ENCODE data around the gene CGN. TPM values are rescaled to one million over a fixed set of nuclear protein-coding genes. Genes with fewer than 3 reads are reported as not detected.

CGN gene
- total RNA-seq, 1 experiment from 2014 or later = 147 TPM

DNA sequence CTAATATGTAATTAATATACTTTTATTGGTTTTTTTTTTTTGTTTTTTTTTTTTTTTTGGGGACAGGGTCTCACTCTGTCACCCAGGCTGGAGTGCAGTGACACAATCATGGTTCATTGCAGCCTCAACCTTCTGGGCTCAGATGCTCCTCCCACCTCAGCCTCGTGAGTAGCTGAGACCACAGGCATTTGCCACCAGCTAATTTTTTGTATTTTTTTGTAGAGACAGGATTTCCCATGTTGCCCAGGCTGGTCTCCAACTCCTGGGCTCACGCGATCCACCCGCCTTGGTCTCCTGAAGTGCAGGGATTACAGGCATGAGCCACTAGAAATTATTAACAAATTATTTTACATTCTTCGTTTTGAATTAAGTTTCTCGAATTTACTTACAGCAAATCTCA is 35.1 kb upstream of the CGN start:
- Histone ChIP-seq H3K9me3 (no peaks in the 10 kb centered on the region), H3K4me1 (peaks cover 14% of the 10 kb centered on the region), H3K4me3 (ENCODE audit: low read depth, low read length) (no peak overlapping the region), H3K27me3 (replicated peaks; ENCODE audit: control insufficient read depth, insufficient read depth, low read length) (no peaks in the 10 kb centered on the region), H3K36me3 (ENCODE audit: control insufficient read depth, insufficient read depth, low read length) (no peaks in the 10 kb centered on the region)
- ChIA-PET CTCF (no interaction called here), POLR2A (interaction anchor here (1.5 kb wide), 1 partner anchor 35 kb away, joined by 9 read pairs; the partner anchor contains the start of gene CGN)
- H3K9me3 Mint-ChIP-seq (ENCODE audit: unreplicated experiment) = no peaks in the 10 kb centered on the region
- intact Hi-C loops (cut with micrococcal nuclease; ENCODE audit: unreplicated experiment) = no loop called here
- BruUV-seq (replicated peaks) = no TSS peak
- peaks cover 8% of the 10 kb centered on the region for H3K36me3 Mint-ChIP-seq (ENCODE audit: insufficient read depth, unreplicated experiment)
- no peak overlapping the region for H3K27ac Mint-ChIP-seq (ENCODE audit: unreplicated experiment)
- peaks cover 18% of the 10 kb centered on the region for H3K4me1 Mint-ChIP-seq (ENCODE audit: low read depth, unreplicated experiment)
- TF ChIP-seq, protein P1, sequence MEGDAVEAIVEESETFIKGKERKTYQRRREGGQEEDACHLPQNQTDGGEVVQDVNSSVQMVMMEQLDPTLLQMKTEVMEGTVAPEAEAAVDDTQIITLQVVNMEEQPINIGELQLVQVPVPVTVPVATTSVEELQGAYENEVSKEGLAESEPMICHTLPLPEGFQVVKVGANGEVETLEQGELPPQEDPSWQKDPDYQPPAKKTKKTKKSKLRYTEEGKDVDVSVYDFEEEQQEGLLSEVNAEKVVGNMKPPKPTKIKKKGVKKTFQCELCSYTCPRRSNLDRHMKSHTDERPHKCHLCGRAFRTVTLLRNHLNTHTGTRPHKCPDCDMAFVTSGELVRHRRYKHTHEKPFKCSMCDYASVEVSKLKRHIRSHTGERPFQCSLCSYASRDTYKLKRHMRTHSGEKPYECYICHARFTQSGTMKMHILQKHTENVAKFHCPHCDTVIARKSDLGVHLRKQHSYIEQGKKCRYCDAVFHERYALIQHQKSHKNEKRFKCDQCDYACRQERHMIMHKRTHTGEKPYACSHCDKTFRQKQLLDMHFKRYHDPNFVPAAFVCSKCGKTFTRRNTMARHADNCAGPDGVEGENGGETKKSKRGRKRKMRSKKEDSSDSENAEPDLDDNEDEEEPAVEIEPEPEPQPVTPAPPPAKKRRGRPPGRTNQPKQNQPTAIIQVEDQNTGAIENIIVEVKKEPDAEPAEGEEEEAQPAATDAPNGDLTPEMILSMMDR (IDR thresholded peaks at IDR 0.05; ENCODE audit: insufficient read depth in 1 of 2, low read depth in 1 of 2, low read length in 1 of 2, severe bottlenecking in 1 of 2, unreplicated experiment in 1 of 2) = no peak
- no peak overlapping the region for H3K4me3 Mint-ChIP-seq (ENCODE audit: unreplicated experiment)
- no peaks in the 10 kb centered on the region for H3K27me3 Mint-ChIP-seq (ENCODE audit: insufficient read depth, unreplicated experiment)
- DNase-seq = no peak

DNA sequence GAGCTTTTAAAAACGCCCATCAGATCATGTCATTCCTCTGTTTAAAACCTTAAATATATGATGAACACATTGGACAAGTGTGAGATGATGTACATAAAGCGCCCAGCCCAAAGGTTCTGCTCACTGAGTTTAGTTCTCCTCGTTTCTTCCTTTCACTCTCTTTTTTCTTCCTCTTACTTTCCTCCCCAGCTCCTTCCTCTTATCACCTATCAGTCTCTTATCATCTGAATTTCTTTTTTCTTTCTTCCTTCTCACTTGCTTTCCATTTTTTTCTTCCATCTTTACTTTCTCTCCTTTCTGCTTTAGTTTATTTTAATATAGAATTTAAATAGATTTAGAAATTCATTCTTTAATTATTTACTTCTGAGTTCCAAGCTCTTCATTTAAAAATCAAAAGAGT is 34.1 kb upstream of the CGN start:
- Mint-ChIP-seq H3K36me3 (ENCODE audit: insufficient read depth, unreplicated experiment) (peaks cover 8% of the 10 kb centered on the region), H3K4me1 (ENCODE audit: low read depth, unreplicated experiment) (peaks cover 18% of the 10 kb centered on the region), H3K4me3 (ENCODE audit: unreplicated experiment) (no peak overlapping the region), H3K27ac (ENCODE audit: unreplicated experiment) (no peak overlapping the region), H3K9me3 (ENCODE audit: unreplicated experiment) (no peaks in the 10 kb centered on the region), H3K27me3 (ENCODE audit: insufficient read depth, unreplicated experiment) (no peaks in the 10 kb centered on the region)
- CTCF ChIA-PET = no interaction called here
- Histone ChIP-seq H3K27me3 (replicated peaks; ENCODE audit: control insufficient read depth, insufficient read depth, low read length) (no peaks in the 10 kb centered on the region), H3K9me3 (peaks cover 5% of the 10 kb centered on the region), H3K4me3 (ENCODE audit: low read depth, low read length) (no peak overlapping the region), H3K36me3 (ENCODE audit: control insufficient read depth, insufficient read depth, low read length) (no peaks in the 10 kb centered on the region), H3K4me1 (peaks cover 14% of the 10 kb centered on the region)
- no peak for DNase-seq
- BruUV-seq (replicated peaks) = no TSS peak
- TF ChIP-seq, protein P1 (IDR thresholded peaks at IDR 0.05; ENCODE audit: insufficient read depth in 1 of 2, low read depth in 1 of 2, low read length in 1 of 2, severe bottlenecking in 1 of 2, unreplicated experiment in 1 of 2) = no peak
- POLR2A ChIA-PET = no interaction called here
- intact Hi-C loops (cut with micrococcal nuclease; ENCODE audit: unreplicated experiment) = no loop called here

DNA sequence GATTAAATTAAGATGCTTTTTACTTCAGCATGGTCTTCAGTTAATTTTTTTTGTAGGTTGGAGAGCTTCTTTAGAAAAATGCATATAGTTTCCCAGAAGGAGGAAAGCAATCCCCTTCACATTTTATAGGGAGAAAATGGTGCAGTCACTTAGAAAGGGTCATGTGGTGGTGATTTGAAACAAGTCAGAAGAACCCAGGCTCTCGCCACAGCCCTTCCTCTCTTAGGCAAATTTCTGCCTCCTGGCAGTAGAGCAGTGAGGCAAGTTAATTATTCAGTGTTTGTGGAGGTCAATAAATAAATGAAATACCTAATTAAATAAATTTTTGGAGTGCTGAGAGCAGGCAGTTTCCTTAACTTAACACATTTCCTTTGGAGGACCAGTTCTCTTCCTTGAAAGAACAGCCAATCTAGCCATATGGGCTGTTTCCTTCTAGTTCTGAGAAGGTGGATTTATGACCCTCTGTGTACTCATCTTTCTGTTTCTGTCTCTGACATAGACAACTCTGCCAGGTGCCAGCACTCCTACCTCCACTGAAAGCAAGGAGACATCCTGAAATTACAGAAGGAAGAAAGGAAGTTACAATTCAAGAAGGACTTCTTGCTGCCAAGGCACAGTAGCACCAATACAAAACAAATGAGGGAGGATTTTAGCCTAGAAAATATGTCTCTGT is 32.9 kb upstream of the CGN start:
- Histone ChIP-seq H3K9me3 (peaks cover 10% of the 10 kb centered on the region), H3K4me1 (peaks cover 14% of the 10 kb centered on the region), H3K36me3 (ENCODE audit: control insufficient read depth, insufficient read depth, low read length) (no peaks in the 10 kb centered on the region), H3K4me3 (ENCODE audit: low read depth, low read length) (no peak overlapping the region), H3K27me3 (replicated peaks; ENCODE audit: control insufficient read depth, insufficient read depth, low read length) (no peaks in the 10 kb centered on the region)
- TF ChIP-seq, protein P1 (IDR thresholded peaks at IDR 0.05; ENCODE audit: insufficient read depth in 1 of 2, low read depth in 1 of 2, low read length in 1 of 2, severe bottlenecking in 1 of 2, unreplicated experiment in 1 of 2) = no peak
- Mint-ChIP-seq H3K27me3 (ENCODE audit: insufficient read depth, unreplicated experiment) (no peaks in the 10 kb centered on the region), H3K9me3 (ENCODE audit: unreplicated experiment) (no peaks in the 10 kb centered on the region), H3K4me3 (ENCODE audit: unreplicated experiment) (no peak overlapping the region), H3K36me3 (ENCODE audit: insufficient read depth, unreplicated experiment) (peaks cover 2% of the 10 kb centered on the region), H3K4me1 (ENCODE audit: low read depth, unreplicated experiment) (peaks cover 18% of the 10 kb centered on the region), H3K27ac (ENCODE audit: unreplicated experiment) (no peak overlapping the region)
- DNase-seq = no peak
- BruUV-seq (replicated peaks) = no TSS peak
- intact Hi-C loops (cut with micrococcal nuclease; ENCODE audit: unreplicated experiment) = no loop called here
- POLR2A ChIA-PET = interaction anchor here (1.0 to 1.8 kb wide), 3 partner anchors 32 to 62 kb away, joined by 3 to 14 read pairs (median 5); partner anchors contain the start of genes CGN and TUFT1
- CTCF ChIA-PET = interaction anchor here (1.0 kb wide), 1 partner anchor 33 kb away, joined by 4 read pairs; the partner anchor contains the start of gene CGN

Data from Caco-2 (cell line).